Amniotic epithelial cell (primary cell): ENCODE data around the gene CRISPLD2.
"Not testable (repeated sequence)": the region's sequence is repeated elsewhere in the genome, so short reads cannot be mapped to it uniquely, and the experiment has no call there.

Experiments
- DNase-seq: peaks from one replicate; pipeline ENCODE4 v3.0.0-alpha.2; 2010; ENCODE audit warnings: low read depth

The CRISPLD2 gene

DNA sequence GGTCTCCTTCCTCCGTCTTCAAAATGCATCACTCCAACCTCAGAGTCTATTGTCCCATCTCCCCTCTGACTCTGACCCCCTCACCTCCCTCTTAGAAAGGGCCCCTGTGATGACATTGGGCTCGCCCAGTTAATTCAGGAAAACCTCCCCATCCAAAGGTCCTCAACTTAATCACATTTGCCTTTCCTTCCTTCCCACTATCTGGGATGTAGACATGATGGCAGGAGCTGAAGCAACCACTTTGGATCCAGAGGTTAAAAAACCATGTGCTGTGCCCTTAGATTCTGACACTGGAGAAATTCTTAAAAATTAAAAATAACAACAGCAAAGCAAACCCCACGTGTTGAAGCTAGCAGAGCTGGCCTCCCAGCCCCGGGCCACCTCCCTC is 111.3 kb downstream of the CRISPLD2 start:
- DNase-seq: no peak

DNA sequence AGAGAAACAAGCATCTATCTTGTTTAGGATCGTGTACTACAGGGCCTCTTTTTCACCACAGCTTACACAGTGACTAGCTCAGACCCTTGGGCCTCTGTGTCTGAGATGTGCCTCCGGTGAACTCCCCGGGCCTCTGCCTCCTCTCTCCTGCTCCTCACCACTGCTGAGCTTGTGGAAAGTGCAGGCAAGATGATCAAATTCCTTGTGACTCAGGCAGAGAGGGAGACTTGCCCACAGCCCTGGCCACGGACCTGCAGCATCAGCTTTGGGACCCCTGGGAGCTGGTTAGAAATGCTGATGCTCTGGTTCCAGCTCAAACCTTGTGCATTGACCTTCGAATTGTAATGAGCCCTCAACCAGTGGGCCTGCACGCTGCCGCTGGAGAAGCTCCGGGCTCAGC is 111.7 kb downstream of the CRISPLD2 start:
- no peak for DNase-seq

DNA sequence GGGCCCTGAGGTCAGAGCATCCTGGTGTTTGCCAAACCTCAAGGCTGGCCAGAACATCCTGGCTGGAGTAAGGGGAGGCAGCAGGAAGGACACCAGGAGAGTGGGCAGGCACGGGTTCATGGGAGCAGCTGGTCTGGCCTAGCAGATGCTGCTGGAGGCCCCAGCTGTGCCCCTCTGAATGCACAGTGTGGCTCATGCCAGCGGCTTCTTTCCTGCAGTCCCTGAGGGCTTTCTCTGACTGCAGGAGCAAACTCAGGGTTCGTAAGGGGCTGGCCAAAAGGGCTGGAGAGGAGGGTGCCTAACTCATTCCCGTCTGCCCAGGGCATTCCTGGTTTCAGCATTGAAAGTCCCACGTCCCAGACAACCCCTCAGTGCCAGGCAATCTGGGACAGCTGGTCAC is 112.9 kb downstream of the CRISPLD2 start:
- DNase-seq: no peak

DNA sequence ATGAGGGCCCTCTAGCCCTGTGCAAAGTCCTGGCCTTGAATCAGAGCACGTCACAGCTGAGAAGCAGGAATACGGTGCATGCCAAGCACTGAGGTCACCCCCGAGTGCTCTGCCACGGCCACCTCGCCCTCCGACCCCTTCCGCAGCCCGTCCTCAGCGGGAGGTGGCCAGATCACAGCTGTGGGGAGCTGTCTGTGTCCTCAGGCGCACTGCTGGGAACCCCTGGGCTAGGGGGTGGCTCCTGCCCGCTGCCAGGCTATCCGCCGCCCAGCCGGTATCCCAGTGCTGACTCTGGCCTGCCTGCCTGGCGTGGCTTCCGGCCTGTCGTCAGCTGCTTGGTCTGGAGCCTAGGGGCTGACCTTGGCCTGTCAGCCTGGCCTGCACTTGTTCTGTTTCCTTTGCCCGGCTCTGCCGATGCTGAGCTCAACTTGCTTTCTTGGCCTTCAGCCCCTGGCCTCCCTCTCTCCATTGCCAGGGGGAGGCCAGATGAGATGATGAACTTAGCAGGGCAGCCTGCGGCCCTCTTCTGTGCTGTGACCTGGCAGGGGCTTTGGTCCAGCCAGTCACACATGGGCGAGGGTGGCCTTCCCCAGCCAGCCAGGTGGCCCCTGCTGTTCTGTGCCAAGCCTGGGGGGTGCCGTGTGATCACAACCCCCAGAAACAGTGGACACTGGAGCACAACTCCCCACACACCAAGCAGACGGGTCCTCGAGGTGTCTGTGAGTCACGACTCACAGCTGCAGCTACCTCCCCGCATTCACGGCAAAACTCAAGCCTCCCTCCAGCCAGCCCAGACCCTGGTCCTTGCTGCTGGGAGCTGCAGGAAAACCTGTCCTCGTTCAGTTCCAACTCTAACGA is 114.2 kb downstream of the CRISPLD2 start:
- no peak for DNase-seq

DNA sequence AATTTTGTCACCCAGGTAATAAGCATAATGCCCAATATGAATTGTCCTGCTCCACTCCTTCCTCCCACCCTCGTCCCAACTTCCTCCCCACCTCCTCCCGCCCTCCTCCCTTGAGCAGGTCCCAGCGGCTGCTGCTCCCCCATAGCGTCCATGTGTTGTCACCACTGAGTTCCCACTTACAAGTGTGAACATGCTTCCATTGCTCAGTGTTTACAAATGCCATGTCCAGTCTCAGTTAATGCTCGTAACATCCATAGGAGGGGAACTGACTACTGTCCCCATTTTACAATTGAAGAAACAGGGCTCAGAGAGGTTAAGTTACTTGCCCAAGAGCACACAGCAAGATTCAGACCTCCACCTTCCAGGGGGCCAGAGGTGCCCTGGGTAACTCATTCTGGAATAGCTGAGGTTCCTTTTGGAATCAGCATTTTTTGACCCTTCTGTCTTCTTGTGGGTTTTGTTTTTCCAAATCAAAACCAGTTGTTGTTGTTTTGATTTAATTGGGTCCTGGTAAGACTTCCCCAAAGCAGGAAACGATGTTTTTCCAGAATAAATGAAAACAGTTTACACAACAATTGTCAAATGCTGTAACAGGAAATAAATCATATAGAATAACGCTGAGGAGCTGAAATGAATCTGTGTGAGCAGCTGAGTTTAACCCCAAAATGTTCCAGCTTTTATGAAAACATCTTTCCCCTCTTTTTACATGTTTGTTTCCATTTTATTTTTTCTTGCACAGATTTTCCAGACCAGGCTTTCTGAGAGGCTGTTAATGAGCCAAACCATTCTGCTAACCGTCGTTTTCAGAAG is 117.6 kb downstream of the CRISPLD2 start:
- DNase-seq: no peak

DNA sequence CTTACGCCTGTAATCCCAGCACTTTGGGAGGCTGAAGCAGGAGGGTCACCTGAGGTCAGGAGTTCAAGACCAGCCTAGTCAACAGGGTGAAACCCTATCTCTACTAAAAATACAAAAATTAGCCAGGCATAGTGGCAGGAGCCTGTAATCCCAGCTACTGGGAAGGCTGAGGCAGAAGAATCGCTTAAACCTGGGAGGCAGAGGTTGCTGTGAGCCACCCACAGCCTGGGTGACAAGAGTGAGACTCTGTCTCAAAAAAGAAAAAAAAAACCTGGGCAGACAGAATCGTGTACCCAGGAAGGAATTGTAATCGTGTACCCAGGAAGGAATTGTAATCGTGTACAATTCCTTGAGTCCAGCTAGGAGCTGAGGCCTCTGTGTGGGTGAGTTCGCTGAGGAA is 118.8 kb downstream of the CRISPLD2 start:
- not testable (repeated sequence) for DNase-seq

DNA sequence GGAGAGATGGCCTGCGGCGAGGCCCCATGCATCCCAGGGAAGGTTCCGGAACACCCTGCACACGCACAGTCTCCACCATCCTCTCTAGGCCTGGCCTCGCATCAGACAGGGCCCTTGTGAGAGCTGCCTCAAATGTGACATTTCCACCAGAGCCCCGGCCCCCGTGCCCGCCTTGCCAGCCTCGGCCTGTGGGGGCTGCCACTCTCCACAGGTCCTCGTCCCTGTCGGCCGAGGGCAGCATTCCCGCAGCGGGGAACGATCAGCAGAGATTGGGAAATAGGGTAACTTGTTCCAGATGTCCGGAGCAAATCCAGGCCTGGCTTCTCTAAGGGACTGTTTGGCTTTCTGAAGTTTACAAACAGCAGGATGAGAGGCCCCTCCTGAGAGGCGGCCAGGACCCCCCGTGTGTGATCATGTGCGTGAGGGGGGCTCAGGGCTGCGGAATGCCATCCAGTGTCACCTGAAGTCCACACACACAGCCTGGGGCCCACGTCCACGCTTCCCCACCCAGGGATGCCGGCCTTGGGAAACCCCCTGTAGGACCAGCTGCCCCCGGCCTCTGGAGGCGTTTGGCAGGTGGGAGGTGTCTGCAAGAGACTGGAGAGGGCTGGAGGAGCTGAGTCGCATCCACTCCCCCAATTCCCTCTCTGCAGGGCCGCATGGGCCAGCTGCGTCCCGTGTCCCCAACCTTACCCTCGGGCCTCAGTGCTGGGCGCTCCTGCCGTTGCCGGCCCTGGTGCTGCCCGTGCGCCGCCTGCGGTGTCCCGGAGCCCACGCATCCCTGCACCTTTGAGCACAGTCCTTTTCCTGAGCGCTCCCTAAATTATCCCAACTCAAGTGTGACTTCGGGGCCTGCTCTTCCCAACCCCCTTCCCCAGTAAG is 121.1 kb downstream of the CRISPLD2 start:
- DNase-seq: no peak

DNA sequence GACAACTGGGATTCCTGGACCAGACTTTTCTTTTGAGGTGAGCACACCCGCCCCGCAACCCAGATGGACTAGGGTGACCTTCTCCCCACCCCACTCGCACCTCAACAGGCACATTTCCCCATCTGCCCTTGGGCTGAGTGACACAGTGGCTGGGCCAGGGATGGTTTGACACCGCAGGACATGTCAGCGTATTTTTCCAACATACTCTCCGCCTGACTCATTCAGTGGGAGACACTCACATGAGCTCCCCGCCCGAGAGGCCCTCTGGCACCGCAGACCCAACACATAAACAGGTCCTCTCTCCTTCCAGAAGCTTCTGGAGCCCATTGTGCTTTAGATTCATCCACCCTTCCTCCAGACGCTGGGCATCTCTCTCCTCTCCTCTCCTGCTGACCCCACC is 122.1 kb downstream of the CRISPLD2 start:
- DNase-seq: peak; percentile 90

DNA sequence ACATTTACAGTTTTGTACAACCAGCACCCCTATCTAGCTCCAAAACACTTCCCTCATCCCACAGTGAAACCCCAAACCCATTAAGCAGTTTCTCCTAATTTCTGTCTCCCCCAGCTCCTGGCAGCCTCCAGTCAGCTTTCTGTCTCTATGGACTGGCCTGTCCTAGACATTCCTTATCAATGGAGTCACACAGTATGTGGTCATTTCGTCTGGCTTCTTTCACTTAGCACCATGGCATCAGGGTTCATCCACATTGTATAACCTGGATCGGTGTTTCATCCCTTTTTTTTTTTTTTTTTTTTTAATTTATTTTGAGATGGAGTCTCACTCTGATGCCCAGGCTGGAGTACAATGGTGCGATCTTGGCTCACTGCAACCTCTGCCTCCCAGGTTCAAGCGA is 123.0 kb downstream of the CRISPLD2 start:
- peak; percentile 68 for DNase-seq

DNA sequence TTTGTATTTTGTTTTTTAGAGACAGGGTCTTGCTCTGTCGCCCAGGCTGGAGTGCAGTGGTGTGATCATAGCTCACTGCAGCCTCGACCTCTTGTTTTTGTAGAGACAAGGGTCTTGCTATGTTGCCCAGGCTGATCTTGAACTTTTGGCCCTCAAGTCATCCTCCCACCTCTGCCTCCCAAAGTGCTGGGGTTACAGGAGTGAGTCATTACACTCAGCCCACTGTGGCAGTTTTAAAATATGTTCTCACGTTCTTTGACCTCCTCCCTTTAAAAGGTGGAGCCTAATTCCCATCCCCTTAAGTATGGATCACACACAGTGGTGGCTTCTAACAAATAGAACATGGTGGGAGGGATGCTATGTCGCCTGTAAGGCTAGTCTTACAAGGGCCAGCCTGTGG is 123.8 kb downstream of the CRISPLD2 start:
- peak; percentile 51 for DNase-seq

DNA sequence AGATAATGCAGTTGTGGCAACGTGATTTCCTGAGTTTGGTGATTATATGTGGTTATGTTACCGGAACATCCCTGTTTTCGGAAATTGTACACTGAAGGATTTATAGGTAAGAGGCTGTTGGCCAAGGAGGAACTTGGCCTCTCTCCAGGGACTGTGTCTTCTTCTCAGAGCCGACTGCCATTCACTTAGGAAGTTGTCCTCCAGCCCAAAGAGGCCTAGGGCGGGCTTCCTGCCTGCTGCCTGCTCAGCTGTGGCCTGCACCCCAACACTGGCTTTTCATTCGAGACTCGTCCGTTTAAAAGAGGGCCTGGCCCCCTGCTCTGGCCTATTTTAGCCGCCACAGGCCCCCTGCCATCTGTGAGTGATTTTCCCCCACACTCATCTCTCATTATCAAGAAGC is 127.2 kb downstream of the CRISPLD2 start:
- DNase-seq: peak; percentile 92

DNA sequence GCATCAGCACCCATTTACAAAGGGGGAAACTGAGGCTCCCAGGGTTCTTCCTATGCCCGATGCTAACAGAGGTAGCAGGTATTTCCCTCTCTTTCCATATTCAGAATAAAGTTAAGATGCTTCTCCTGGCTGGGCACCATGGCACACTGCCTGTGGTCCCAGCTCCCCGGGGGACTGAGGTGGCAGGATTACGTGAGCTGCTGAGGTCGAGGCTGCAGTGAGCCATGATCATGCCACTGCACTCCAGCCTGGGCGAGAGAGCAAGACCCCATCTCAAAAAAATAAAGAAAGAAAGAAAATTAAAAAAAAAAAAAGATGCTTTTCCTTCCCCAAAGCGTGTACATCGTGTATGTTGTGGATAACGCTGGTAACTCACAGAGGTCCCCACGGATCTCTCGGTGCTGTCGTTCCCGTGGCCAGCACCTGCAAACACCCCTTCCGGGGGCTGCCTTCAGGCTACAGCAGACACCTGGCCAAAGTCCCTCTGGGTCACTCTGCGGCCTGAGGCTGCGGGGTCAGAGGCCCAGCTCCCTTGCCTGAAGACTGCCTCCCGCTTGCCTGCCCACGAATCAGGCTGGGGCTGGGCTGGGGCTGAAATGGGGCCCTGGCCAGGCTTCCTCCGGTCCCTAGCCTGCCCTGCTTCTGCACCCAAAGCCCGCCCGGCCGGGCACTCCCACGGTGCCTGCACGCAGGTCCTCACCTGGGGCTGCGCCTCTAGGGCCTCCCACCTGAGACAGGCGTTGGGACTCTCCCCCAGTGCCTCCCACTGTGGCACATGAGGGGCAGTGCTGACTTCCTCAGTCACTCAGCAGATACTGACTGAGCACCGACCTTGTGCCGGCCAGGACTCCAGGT is 128.4 kb downstream of the CRISPLD2 start:
- DNase-seq: no peak

DNA sequence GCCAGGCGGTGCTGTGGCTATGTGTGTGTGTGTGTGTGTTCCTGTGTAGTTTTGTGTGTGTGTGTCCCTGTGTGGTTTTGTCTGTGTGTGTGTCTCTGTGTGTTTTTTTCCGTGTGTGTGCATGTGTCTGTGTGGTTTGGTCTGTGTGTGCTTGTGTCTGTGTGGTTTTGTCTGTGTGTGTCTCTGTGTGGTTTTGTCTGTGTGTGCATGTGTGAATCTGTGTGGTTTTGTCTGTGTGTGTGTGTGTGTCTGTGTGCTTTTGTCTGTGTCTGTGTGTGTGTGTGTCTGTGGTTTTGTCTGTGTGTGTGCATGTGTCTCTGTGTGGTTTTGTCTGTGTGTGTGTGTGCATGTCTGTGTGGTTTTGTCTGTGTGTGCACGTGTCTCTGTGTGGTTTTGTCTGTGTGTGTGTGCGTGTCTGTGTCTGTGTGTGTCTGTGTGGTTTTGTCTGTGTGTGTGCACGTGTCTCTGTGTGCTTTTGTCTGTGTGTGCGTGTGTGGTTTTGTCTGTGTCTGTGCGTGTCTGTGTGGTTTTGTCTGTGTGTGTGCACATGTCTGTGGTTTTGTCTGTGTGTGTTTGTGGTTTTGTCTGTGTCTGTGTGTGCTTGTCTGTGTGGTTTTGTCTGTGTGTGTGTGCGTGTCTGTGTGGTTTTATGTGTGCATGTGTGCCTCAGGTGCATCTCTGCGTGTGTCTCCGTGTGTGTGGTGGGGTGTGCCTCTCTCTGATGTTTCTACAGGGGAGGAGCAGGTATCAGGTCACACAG is 129.2 kb downstream of the CRISPLD2 start:
- peak; percentile 61 for DNase-seq

DNA sequence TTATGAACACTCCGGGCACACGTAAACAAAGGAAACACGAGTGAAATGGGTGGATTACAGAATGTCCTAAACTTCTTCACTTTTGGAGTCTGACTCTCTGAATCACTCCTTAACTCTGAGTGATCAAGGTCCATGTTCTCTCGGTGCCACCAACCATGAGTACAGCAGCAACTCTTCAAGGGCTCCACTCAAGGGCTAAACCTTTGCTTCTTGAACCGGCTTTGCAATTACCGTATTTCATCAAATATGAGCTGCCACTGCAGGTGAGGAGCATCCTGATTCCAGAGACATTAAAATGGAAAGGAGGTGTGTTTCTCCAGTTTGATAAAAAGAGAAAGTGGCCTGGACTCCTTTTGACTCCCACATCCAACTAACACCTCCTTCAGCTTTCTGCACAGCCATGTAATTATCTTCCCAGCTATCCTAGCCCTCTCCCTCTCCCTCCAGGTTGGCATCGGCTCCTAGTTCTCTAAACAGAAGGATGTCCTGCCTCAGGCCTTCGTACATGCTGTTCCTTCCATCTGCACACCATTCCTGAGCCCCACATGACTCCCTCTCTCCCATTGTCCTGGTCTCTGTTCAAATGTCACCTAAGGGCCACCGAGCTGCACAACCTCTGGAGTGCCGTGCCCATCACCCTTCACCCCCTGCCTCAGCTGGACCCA is 130.1 kb downstream of the CRISPLD2 start:
- no peak for DNase-seq

DNA sequence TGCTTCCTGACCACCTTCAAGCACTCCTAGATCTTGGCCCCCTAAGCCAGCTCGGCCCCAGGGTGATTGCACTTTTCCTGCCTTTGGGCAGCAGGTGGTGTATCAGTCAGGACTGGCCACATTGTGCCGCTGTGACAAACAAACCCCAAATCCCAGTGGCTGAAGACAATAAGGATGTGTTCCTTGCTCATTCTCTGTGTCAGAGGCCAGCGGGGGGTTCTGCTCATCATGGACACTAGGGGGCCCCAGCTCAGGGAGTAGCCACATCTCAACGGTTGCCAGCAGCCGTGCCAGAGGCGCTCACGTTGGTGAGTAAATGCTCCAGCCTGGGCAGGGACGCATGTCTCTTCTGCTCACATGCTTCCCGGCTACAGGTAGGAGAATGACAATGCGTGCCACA is 131.1 kb downstream of the CRISPLD2 start:
- DNase-seq: no peak

DNA sequence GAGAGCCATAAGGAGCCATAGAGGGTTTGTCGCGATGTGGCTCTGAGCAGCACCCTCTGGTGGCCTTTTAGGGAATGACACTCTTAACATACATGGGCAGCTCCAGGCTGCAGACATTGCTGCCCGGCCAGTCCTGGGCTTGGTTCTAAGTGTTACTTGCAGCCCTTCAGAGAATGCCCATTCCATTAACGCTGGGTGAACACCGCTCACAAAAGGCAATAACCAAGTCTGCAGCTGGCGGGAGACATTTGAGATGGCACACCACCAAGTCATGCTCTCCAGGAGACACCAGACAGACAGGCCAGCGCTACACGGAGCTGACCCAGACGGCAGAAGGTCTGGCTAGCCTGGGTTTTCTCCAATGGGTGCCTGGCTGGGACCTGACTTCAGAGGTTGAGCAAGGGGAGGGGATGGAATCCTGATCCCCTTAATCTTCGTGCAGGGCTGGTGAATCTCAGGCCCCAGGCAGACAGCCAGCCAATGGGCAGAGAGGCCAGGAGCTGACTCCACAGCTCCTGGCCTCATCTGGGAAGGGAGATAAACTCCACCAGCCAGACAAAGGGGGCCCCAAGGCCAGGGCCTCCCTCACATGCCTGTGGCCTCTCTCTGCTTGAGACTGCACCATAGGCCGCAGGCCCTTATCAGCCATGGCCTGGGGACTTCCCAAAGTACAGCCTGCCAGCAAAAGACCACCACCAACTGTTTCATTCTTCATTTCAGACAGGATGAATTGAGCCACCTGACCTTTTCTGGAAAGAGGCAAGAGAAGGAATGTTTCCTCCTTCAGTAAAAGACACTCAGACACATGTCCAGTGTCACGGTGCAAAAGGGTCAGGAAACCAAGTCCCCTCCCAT is 132.8 kb downstream of the CRISPLD2 start:
- DNase-seq: peak; percentile 100

DNA sequence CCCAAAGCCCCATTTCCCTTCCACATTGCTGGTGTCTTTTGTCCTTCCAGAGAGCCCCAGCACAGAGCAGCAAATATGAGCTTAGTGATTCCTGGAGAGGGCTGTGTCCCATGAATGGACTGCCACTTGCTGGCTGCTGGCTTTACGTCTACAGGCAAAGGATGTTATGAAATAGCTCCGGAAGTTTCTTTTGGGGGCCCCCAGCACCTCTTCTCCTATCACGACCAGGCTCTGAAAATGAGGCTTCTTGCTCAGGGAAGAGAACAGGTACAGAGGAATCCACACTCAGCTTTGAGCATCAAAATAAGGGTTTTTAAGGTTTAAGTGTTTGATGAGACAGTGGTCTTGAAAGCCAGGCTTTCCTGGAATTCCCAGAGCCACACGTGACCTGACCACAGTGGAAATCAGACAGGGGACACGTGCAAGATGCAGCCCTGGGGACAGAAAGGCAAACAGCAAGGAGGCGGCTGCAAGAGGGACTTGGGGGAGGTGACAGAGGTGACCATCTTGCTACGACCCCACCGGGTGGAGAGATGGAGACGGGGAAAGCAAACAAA is 133.5 kb downstream of the CRISPLD2 start:
- DNase-seq: peak; percentile 44

DNA sequence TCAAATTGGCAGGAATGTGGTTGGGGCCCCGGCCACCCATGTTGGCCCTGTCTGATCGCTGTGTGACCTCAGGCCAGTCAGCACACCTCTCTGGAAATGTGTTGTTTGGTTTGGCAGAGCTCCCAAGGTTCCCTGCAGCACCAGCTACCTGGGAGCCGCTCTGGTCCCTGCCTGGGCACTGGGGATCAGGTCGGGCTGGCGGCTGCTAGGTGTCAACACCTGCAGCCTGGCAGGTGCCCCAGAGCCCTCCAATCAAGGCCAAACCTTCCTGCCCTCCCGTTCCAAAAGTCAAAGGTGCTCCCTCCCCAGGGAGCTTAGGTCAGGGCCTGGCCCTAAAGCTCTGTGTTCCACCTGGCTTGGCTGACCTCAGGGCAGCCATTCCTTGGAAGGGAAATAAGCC is 135.6 kb downstream of the CRISPLD2 start:
- no peak for DNase-seq

DNA sequence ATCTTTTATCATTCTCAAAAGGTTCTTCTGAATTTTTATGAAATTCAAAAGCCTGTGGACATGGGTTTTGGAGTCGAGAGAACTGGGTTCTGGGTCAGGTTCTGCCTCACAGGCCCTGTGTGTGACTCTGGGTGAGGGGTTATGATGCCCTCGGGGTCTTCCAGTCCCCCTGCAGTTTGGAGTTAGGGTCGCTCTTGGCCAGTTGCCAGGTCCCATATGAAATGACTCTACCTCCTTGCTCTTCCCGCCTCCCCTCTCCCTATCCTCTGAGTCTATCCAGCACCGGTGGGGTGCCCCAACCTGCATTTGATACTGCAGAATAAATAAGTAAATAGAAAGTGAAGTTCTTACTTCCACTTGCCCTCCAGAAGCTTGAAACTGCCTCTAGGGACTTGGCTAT is 137.4 kb downstream of the CRISPLD2 start:
- no peak for DNase-seq
